DMS153 treated with DMSO at 0.1 percent for 48 hours (cell line): ENCODE data around the gene MPHOSPH9.
A peak's percentile ranks its signal among the peaks of the same experiment; 100 is the strongest.

ENCODE experiments used
- DNase-seq: peaks from one replicate; lab custom pipeline; 2025; ENCODE audit not compliant: unreplicated experiment; lab: John Stamatoyannopoulos, UW

The MPHOSPH9 gene

GRCh38 chr12:123150744-123151456 lies 82.0 kb downstream of the MPHOSPH9 start, which contains the start of gene PITPNM2:
TSS of gene PITPNM2 (minus strand) at chr12:123151090. CDS start at chr12:123034590, 116,500 bp downstream.
- DNase-seq = no peak

GRCh38 chr12:123150275-123150743 lies 82.6 kb downstream of the MPHOSPH9 start:
- no peak for DNase-seq

- no peak for DNase-seq
These were observed 83.3 kb downstream of the MPHOSPH9 start for GRCh38 chr12:123149501-123150274.

- DNase-seq = no peak
These were observed 83.9 kb downstream of the MPHOSPH9 start for GRCh38 chr12:123149088-123149487.

GRCh38 chr12:123148655-123149054 lies 84.3 kb downstream of the MPHOSPH9 start:
- DNase-seq = no peak

GRCh38 chr12:123148223-123148622 lies 84.7 kb downstream of the MPHOSPH9 start:
- DNase-seq = no peak

GRCh38 chr12:123145211-123145610 lies 87.7 kb downstream of the MPHOSPH9 start:
- no peak for DNase-seq

GRCh38 chr12:123143736-123144461 lies 89.0 kb downstream of the MPHOSPH9 start:
- DNase-seq = no peak

- peak; percentile 69 for DNase-seq
These were observed 89.8 kb downstream of the MPHOSPH9 start for GRCh38 chr12:123142921-123143735.

- DNase-seq = no peak
These were observed 90.5 kb downstream of the MPHOSPH9 start for GRCh38 chr12:123142518-123142840.

- no peak for DNase-seq
These were observed 91.1 kb downstream of the MPHOSPH9 start for GRCh38 chr12:123141615-123142517.

GRCh38 chr12:123140676-123141614 lies 92.0 kb downstream of the MPHOSPH9 start:
- no peak for DNase-seq

- no peak for DNase-seq
These were observed 92.8 kb downstream of the MPHOSPH9 start for GRCh38 chr12:123139926-123140675.

GRCh38 chr12:123135688-123136087 lies 97.3 kb downstream of the MPHOSPH9 start:
- no peak for DNase-seq

GRCh38 chr12:123134826-123135225 lies 98.1 kb downstream of the MPHOSPH9 start:
- DNase-seq = no peak

- DNase-seq = no peak
These were observed 98.7 kb downstream of the MPHOSPH9 start for GRCh38 chr12:123134271-123134671.

GRCh38 chr12:123133701-123134100 lies 99.2 kb downstream of the MPHOSPH9 start:
- no peak for DNase-seq
